ENCODE results near the gene ICAM3.
"Not testable (repeated sequence)": the region's sequence is repeated elsewhere in the genome, so short reads cannot be mapped to it uniquely, and the experiment has no call there.

Gene ICAM3

DNA sequence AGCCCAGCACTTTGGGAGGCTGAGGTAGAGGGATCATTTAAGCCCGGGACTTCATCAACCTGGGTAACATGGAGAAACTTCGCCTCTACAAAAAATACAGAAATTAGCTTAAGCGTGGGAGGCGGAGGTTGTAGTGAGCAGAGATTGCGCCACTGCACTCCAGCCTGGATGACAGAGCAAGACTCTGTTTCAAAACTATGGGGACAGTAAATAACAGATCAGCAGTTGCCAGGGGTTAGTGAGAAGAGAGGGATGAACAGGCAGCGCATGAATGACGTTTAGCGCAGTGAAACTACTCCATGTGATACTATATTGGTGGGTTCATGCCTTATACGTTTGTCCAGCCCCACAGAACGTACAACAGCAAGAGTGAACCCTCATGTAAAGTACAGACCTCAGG is 7.1 kb upstream of the ICAM3 start:
- no peak overlapping the region for H3K9ac ChIP-seq (ENCODE audit: low read length)
- no peaks in the 10 kb centered on the region for H3K4me1 ChIP-seq (ENCODE audit: control insufficient read depth, insufficient read depth, low read length)
- no peaks in the 10 kb centered on the region for H3K9me3 ChIP-seq (ENCODE audit: control insufficient read depth, insufficient read depth, low read depth, low read length)
- H3K27me3 ChIP-seq (ENCODE audit: control insufficient read depth, insufficient read depth, low read length), result no peaks in the 10 kb centered on the region
- no peak overlapping the region for H3K4me3 ChIP-seq (ENCODE audit: low read depth, low read length)
- H3K36me3 ChIP-seq (ENCODE audit: control insufficient read depth, insufficient read depth, low read length), result peaks cover 10% of the 10 kb centered on the region
- no peak overlapping the region for H3K27ac ChIP-seq (ENCODE audit: low read depth, low read length)

DNA sequence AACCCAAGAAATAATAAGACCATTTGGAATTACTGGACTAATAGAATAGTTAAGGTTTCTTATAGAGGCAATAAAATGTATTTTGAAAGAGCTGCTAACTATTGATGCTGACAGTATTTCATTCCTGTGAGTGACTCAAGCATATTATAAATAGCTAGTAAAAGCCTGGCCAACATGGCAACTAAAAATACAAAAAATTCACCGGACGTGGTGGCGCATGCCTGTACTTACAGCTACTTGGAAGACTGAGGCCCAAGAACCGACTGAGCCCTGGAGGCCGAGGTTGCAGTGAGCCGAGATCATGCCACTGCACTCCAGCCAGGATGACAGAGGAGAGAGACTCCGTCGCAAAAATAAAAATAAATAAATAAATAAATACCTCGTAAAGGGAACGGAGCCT is 5.4 kb upstream of the ICAM3 start:
- H3K9me3 ChIP-seq (ENCODE audit: control insufficient read depth, insufficient read depth, low read depth, low read length), result no peaks in the 10 kb centered on the region
- peaks cover 4% of the 10 kb centered on the region; the same call in 1 of the 2 replicates for H3K4me1 ChIP-seq (ENCODE audit: control insufficient read depth, insufficient read depth, low read length)
- H3K9ac ChIP-seq (ENCODE audit: low read length), result no peak overlapping the region
- no peak overlapping the region for H3K27ac ChIP-seq (ENCODE audit: low read depth, low read length)
- H3K27me3 ChIP-seq (ENCODE audit: control insufficient read depth, insufficient read depth, low read length), result no peaks in the 10 kb centered on the region
- no peak overlapping the region for H3K4me3 ChIP-seq (ENCODE audit: low read depth, low read length)
- H3K36me3 ChIP-seq (ENCODE audit: control insufficient read depth, insufficient read depth, low read length), result 0 out of 2 replicates have a peak, but pooled peaks cover under 1% of the 10 kb centered on the region

DNA sequence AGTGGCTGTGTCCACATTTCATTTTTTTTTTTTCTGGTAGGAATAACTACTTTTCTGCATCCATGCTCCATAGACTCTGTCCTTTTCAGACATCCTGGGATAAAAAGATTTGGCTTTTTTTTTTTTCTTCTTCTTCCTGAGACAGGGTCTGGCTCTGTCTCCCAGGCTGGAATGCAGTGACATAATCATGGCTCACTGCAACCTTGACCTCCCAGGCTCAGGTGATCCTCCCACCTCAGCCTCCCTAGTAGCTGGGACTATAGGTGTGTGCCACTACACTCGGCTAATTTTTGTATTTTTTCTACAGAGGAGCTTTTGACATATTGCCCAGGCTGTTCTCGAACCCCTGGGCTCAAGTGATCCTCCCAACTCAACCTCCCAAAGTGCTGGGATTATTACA is 4.1 kb upstream of the ICAM3 start:
- no peak overlapping the region for H3K9ac ChIP-seq (ENCODE audit: low read length)
- H3K4me1 ChIP-seq (ENCODE audit: control insufficient read depth, insufficient read depth, low read length), result peaks cover 15% of the 10 kb centered on the region
- no peaks in the 10 kb centered on the region for H3K27me3 ChIP-seq (ENCODE audit: control insufficient read depth, insufficient read depth, low read length)
- no peaks in the 10 kb centered on the region for H3K36me3 ChIP-seq (ENCODE audit: control insufficient read depth, insufficient read depth, low read length)
- no peak overlapping the region for H3K27ac ChIP-seq (ENCODE audit: low read depth, low read length)
- no peaks in the 10 kb centered on the region for H3K9me3 ChIP-seq (ENCODE audit: control insufficient read depth, insufficient read depth, low read depth, low read length)
- H3K4me3 ChIP-seq (ENCODE audit: low read depth, low read length), result no peak overlapping the region

DNA sequence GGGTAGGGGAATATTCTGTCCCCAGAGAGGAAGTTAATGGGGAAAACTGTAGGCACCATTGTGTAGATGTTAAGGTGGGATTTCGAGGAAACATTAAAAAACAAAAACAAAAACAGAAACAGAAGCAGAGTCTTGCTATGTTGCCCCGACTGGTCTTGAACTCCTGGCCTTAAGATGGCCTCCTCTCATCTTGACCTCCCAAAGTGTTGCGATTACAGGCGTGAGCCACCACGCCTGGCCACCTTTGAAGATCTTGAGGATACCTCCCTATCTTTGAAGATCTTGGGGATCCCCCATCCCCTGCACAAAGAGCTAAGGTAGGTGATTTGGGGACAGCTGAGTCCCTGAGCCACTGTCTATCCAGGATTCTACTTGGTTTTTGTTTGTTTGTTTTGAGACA is 553 bp upstream of the ICAM3 start:
- Histone ChIP-seq H3K27ac (ENCODE audit: low read depth, low read length) (no peak overlapping the region), H3K9me3 (ENCODE audit: control insufficient read depth, insufficient read depth, low read depth, low read length) (no peaks in the 10 kb centered on the region), H3K9ac (ENCODE audit: low read length) (no peak overlapping the region), H3K27me3 (ENCODE audit: control insufficient read depth, insufficient read depth, low read length) (no peaks in the 10 kb centered on the region), H3K36me3 (ENCODE audit: control insufficient read depth, insufficient read depth, low read length) (no peaks in the 10 kb centered on the region), H3K4me3 (ENCODE audit: low read depth, low read length) (no peak overlapping the region), H3K4me1 (ENCODE audit: control insufficient read depth, insufficient read depth, low read length) (peaks cover 25% of the 10 kb centered on the region)

DNA sequence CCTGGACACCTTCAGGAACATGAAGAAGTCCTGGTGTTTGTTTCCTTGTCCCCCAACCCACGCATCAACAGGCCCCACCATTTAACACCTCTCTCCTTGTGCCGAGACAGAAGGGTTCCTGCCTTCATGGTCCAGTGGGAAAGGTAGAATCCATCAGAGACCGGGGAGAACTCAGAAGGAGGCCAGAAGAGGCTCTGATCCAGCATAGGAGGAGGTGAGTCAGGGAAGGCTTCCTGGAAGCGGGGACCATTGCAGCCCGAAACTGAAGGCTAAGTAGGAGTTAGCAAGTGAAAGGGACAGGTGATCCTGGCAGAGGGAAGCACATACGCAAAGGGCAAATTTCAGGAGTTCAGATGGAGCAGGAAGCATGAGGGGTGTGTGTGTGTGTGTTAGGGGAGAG is 484 bp downstream of the ICAM3 start:
- Histone ChIP-seq H3K9me3 (ENCODE audit: control insufficient read depth, insufficient read depth, low read depth, low read length) (no peaks in the 10 kb centered on the region), H3K27ac (ENCODE audit: low read depth, low read length) (no peak overlapping the region), H3K4me1 (ENCODE audit: control insufficient read depth, insufficient read depth, low read length) (peaks cover 25% of the 10 kb centered on the region), H3K27me3 (ENCODE audit: control insufficient read depth, insufficient read depth, low read length) (no peaks in the 10 kb centered on the region), H3K9ac (ENCODE audit: low read length) (no peak overlapping the region), H3K4me3 (ENCODE audit: low read depth, low read length) (no peak overlapping the region), H3K36me3 (ENCODE audit: control insufficient read depth, insufficient read depth, low read length) (no peaks in the 10 kb centered on the region)

DNA sequence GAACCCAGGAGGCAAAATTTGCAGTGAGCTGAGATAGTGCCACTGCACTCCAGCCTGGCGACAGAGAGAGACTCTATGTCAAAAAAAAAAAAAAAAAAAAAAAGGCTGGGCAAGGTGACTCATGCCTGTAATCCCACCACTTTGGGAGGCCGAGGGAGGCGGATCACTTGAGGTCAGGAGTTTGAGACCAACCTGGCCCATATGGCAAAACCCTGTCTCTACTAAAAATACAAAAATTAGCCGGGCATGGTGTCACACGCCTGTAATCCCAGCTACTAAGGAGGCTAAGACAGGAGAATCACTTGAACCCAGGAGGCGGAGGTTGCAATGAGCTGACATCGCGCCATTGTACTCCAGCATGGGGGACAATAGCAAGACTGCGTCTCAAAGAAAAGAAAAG is 2.7 kb downstream of the ICAM3 start:
- not testable (repeated sequence) for H3K36me3 ChIP-seq (ENCODE audit: control insufficient read depth, insufficient read depth, low read length); H3K9ac ChIP-seq (ENCODE audit: low read length); H3K27me3 ChIP-seq (ENCODE audit: control insufficient read depth, insufficient read depth, low read length); H3K9me3 ChIP-seq (ENCODE audit: control insufficient read depth, insufficient read depth, low read depth, low read length); H3K27ac ChIP-seq (ENCODE audit: low read depth, low read length); H3K4me3 ChIP-seq (ENCODE audit: low read depth, low read length)
- peaks cover 32% of the 10 kb centered on the region for H3K4me1 ChIP-seq (ENCODE audit: control insufficient read depth, insufficient read depth, low read length)

DNA sequence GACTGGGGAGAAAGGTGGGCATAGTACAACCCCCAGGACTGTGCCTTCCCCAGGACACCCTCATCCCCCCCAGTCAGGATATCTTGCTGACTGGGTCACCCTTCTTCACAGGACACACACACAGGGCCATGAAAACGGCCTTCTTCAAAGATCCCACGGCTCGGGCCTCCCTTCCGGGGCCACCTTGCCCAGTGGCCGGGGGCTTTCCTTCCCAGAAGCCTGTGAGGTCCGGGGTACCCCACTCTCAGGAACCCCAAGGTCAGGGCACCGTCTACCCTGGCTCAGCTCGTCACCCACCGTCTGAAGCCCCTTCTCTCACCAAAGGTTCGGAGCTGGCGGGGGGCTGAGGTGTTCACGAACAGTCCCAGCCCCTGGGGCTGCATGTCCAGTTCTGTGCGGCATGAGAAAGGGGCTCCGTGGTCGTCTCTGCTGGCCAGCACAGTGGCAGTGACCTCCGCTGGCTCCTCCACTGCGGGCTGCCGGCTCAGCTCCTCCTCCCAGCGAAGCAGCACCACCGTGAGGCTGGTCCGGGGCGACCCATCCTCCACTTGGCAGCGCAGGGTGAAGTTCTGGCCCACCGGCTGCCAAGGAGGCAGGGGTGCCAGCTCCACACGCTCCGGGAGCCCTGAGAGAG is 4.0 kb downstream of the ICAM3 start:
- Histone ChIP-seq H3K27ac (ENCODE audit: low read depth, low read length) (no peak overlapping the region), H3K36me3 (ENCODE audit: control insufficient read depth, insufficient read depth, low read length) (peaks cover 5% of the 10 kb centered on the region), H3K4me1 (ENCODE audit: control insufficient read depth, insufficient read depth, low read length) (peaks cover 28% of the 10 kb centered on the region), H3K27me3 (ENCODE audit: control insufficient read depth, insufficient read depth, low read length) (no peaks in the 10 kb centered on the region), H3K4me3 (ENCODE audit: low read depth, low read length) (peak overlapping the region; percentile 84), H3K9ac (ENCODE audit: low read length) (no peak overlapping the region), H3K9me3 (ENCODE audit: control insufficient read depth, insufficient read depth, low read depth, low read length) (no peaks in the 10 kb centered on the region)

DNA sequence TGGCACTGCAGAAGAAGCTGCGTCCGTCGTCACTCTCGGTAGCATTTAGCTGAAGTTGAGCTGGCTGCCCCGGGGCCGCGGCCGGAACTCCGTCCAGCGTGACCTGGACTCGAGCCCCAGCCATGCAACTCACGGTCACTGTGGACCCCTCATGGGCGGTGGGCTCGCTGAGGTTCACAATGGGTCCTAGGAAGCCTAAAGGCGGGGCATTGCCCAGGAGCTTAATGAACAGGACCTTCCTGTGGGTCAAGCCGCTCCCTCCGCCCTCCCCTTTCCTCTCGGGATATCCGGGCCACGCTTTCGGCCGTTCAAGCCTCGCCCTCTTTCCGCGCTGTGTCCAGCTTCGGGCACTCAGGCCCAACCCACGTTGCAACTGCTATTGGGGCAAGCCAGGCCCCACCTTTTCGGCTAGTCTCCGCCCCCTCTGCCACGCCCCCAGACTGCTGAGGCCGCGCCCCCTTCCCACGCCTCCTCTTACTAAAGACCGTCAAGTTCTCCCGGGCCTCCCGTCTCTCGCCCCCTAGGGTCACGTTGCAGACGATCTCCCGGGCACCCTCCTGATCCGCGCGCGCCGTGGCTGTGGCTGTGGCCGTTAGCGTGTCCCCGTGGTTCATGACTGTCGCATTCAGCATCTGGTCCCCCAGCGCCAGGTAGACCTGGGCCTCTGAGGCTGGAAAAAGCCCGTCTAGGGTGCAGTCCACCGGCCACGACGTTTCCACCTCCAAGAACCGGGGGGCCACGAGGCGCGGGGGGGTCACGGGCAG is 4.7 kb downstream of the ICAM3 start:
- peak overlapping the region; percentile 43 for H3K9ac ChIP-seq (ENCODE audit: low read length)

DNA sequence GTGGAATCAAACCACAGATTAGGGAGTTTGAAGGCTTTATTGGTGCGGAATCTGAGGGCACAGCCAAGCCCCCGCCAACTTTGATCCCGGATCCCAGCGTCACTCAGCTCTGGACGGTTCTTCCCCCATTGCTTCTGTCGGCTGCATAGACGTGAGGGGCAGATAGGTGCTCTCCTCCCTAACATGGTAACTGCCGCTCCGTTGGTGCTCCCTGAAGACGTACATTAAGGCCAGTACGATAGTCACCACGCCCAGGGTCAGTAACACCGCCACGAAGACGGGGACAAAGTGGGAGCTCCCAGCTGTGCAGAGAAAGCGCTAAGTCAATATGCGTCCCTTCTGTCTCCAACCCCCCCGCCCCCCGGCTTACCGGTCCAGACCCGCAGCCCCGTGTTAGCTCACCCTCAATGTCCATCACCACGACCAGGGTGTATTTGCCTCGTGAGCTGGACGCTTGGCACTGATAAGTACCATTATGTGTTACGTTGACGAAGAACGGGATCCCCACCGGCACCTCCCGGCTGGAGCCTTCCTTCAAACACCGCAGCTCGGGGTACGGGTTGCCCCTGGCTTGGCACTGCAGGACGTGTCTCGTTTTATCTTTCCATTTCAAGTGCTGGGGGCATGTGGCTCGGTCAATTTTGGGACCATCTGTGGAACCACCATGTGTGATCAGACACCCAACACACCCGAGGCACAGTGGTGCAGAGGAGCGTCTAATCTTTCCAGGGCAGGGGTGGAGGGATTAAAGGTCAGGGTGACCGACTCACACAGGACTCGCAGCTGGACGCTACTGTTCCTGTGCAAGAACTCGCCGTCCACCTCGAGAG is 5.5 kb downstream of the ICAM3 start:
- peaks cover 20% of the 10 kb centered on the region for H3K36me3 ChIP-seq (ENCODE audit: control insufficient read depth, insufficient read depth, low read length)
- peak overlapping the region; percentile 84 for H3K4me3 ChIP-seq (ENCODE audit: low read depth, low read length)
- H3K9me3 ChIP-seq (ENCODE audit: control insufficient read depth, insufficient read depth, low read depth, low read length), result no peaks in the 10 kb centered on the region
- no peaks in the 10 kb centered on the region for H3K27me3 ChIP-seq (ENCODE audit: control insufficient read depth, insufficient read depth, low read length)
- no peak overlapping the region for H3K27ac ChIP-seq (ENCODE audit: low read depth, low read length)
- H3K9ac ChIP-seq (ENCODE audit: low read length), result peak overlapping the region; percentile 52
- H3K4me1 ChIP-seq (ENCODE audit: control insufficient read depth, insufficient read depth, low read length), result peaks cover 22% of the 10 kb centered on the region

More for the DNA sequence above, 4.7 kb downstream of the ICAM3 start:
- Histone ChIP-seq H3K36me3 (ENCODE audit: control insufficient read depth, insufficient read depth, low read length) (peaks cover 12% of the 10 kb centered on the region), H3K4me1 (ENCODE audit: control insufficient read depth, insufficient read depth, low read length) (peaks cover 27% of the 10 kb centered on the region), H3K27me3 (ENCODE audit: control insufficient read depth, insufficient read depth, low read length) (no peaks in the 10 kb centered on the region), H3K27ac (ENCODE audit: low read depth, low read length) (no peak overlapping the region), H3K9me3 (ENCODE audit: control insufficient read depth, insufficient read depth, low read depth, low read length) (no peaks in the 10 kb centered on the region), H3K4me3 (ENCODE audit: low read depth, low read length) (peak overlapping the region; percentile 84)

DNA sequence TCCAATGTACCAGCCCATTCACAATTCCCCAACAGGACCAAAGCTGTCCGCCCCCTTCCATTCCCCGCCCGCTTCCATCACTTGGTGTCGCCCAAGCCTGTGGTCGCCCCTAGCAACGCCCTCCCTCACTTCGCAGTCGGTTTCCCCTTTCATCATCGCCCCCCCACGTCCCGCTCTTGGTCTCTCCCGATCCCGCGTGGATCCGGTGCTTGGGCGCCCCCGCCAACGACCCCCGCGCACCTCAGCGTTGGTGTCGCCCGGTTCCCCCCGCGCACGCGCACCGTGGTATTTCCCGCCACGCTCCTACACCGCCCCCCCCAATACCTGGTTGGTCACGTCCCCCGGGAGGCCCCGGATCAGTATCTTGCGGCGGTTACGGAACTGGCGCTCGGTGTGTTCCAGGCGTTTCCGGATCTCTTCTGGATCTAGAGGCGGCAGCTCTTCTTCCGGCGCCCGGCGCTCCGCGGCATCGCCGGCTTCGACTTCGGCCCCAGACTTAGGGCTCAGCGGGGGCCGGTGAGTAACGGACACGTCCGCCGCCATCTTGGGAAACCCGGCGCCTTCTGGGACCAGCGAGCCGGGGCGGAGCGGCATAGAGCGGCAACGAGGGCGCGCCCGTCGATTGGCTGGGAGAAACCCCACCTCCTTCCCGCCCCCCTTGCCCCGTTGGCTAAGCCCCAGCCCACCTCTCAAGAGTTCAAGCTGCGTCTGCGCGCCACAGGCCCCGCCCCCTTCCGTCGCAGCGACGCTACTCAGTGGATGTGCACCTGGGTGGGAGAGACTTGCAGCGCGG is 6.3 kb downstream of the ICAM3 start, which contains the start of gene RAVER1:
TSS of gene RAVER1 (minus strand) at position 565 of the 793 bp plus-strand sequence. CDS start at position 543, 22 bp downstream.
- H3K36me3 ChIP-seq (ENCODE audit: control insufficient read depth, insufficient read depth, low read length), result peaks cover 28% of the 10 kb centered on the region
- H3K4me1 ChIP-seq (ENCODE audit: control insufficient read depth, insufficient read depth, low read length), result peaks cover 17% of the 10 kb centered on the region; the same call in 1 of the 2 replicates
- no peaks in the 10 kb centered on the region for H3K27me3 ChIP-seq (ENCODE audit: control insufficient read depth, insufficient read depth, low read length)
- peak within 1 kb of the TSS; percentile 95 for H3K9ac ChIP-seq (ENCODE audit: low read length)
- peak within 1 kb of the TSS; percentile 84; the same call in 1 of the 2 replicates for H3K27ac ChIP-seq (ENCODE audit: low read depth, low read length)
- peak within 1 kb of the TSS; percentile 84 for H3K4me3 ChIP-seq (ENCODE audit: low read depth, low read length)
- H3K9me3 ChIP-seq (ENCODE audit: control insufficient read depth, insufficient read depth, low read depth, low read length), result no peaks in the 10 kb centered on the region

Data from HUES6 (cell line).